GM19438 (cell line): ENCODE results near the gene RIC8B.

Source experiments
- ATAC-seq: cut with Tn5 transposase; IDR thresholded peaks from one replicate; pipeline ENCODE4 v1.9.1; 2021; ENCODE audit warnings: low read depth; ENCODE audit not compliant: unreplicated experiment

The RIC8B gene

DNA sequence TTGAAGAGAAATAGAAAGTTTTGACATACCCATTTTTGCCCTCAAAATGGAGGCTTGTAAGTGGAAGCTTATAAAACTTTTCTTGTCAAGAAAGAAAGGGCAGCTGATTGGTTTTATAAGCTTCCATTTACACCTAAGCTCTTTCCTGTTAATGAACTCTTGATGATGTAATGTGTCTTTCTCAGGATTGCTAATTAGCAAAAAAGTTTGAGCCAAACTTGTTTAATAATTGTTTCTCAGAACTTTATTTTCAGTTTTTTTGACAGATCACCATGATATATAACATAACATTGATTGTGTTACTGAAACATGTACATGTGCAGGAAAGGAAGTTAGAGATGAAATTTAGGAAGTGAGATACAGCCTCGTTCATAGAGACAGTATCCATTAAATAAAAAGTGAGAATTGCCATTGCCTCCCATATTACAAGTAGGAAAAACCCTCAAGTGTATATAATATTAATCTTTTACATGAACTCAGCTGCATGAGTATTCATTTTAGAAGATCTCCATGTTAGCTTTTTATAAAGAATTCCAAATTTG is 26.8 kb downstream of the RIC8B start:
- no peak for ATAC-seq

DNA sequence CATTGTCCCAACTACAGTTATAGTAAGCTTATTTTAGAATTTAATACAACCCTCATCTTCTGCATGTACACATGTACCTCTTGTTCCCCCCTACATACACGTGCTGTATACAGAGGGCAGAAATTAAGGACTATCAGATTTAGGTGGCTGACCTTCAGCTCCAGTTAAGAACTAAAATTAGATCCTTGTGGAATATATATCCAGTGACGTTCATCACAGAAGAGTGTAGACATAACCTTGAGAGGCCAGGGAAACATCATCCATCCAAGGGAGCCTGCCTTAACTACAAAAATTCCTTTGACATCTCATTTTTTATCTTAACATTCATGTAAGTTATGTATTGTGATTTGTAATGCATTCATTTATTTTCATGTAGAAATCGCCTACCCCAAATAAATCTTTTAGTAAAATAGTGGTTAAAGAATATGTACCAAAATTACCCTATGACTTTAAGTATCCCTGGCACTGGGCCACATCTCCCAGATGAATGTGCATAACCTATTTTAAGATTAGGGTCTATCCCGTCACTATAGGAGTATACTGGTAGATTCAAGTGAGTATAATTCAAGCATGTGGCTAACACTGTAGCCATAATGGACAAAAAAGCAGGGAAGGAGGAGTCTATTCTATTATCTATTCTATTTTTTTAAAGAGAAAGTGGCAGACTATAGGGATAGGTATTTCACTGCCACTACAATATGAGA is 27.5 kb downstream of the RIC8B start:
- ATAC-seq: no peak

DNA sequence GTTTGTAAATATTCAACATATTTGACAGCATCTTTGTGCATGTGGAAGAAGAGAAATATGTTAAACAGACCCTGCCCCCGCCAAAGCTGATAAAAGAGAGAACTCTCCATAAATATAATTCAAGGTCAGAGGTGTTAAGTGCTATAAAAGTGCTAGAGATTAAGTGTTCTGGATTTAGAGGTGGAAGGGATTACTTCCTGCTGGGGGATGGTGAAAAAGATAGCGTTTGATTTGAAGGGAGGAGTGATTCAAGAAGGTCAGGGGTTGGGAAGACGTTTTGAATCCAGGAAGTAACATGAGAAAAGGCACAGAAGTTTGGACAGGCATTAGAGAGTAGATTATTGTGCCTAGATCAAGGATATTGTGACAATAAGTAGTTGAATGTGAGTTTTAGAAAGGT is 30.2 kb downstream of the RIC8B start:
- no peak for ATAC-seq

DNA sequence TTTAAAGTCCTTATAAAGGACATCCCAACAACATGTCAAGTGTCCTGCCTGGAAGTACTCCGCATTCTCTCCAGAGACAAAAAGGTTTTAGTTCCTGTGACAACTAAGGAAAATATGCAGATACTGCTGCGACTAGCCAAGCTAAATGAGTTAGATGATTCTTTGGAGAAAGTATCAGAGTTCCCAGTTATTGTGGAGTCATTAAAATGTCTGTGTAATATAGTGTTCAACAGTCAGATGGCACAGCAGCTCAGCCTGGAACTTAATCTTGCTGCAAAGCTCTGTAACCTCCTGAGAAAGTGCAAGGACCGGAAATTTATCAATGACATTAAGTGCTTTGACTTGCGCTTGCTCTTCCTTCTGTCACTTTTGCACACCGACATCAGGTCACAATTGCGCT is 40.2 kb downstream of the RIC8B start:
- no peak for ATAC-seq

DNA sequence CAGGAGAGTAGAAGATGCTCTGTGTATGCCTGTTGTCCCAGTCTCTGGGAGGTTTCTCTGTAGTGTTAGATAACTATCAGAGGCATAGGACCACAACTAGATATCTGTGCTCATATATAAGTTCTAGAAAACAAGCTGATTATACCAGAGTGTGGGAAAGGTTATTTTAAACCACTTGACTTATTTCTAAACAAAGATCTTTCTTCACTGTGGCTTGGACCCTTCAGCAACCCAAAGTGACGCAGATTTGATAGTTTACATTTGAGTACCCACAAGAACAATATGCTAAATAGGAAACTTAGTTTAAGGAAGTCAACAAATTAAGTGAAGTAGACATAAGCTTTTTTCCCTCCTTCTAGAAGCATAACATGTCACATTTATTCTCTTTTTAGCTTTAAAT is 41.3 kb downstream of the RIC8B start:
- ATAC-seq: no peak

DNA sequence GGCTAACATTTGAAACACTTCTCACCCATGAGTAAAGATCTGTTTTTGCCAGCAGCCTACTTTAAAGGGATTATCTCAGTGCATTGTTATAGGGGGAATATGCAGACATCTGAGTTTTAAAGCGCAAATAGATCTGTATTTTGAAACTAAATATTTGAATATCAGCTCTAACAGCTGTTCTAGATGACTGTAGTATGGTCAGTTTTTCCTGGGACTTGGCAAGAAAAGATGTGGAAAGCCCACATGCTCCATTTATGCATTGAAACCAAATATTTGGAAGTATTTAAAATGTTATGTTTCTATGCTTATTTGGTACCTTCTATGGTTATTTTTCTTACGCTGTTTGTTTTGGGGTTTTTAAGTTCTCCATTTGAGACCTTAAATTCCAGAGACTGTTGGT is 41.7 kb downstream of the RIC8B start:
- ATAC-seq: no peak

DNA sequence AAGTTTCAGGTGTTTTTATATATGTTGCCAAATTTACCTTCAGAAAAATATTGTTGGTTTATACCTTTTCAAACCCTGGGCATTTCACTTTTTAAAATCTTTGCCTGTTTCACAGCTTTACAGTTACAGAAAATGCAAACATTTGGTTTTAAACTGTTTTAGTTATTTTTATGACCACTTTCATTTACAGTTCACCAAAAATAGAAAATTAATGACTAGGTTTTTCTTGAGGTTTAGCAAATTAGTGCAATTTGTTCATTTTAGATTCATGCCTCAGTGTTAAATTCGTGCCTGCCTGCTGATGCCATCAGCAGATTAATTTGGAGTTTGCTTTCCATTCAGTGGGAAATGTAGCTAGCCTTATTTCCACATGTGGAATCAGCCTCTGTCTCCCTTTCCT is 45.5 kb downstream of the RIC8B start:
- ATAC-seq: no peak

DNA sequence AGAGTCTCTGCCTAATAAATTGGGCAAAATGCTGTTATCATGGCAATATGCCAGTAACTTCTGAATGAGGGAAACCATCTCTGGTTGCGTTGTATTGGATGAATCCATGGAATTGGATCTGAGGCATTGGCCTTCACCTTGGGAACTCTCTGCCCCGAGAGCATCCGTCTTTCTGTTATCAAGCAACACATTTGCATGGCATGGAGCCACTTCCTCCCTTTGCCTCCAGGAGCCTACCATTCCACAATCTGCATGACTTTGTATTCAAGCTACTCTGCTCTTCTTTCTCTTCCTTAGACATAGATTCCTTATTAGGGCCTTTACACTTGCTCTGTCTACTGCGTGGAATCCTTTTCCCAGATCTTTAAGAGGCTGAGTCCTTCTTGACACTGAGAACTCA is 57.2 kb downstream of the RIC8B start:
- ATAC-seq: no peak

DNA sequence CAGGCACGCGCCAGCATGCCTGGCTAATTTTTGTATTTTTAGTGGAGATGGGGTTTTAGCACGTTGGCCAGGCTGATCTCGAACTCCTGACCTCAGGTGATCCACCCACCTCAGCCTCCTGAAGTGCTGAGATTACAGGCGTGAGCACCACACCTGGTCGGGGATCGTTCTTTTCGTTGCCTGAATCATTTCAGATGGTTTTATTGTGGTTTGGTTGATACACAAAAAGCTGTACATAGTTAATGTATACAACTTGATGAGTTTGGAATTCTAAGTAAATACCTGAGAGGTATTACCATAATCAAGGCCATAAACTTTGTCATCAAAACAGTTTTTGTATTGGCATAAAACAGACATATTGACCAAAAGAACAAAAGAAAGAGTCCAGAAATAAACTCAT is 63.3 kb downstream of the RIC8B start:
- ATAC-seq: no peak

DNA sequence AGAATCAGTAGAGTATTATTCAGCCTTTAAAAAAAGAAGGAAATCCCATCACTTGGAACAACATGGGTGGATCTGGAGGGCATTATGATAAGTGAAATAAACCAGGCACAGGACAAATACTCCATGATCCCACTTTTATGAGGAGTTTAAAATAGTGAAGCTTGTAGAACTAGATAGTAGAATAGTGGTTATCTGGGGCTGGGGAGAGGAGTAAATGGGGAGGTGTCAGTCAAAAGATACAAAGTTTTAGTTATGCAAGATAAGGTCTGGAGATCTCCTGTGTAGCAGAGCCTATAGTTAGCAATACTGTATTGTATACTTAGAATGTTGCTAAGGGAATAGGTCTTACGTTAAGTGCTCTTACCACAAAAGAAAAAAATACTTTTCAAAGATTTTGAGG is 64.9 kb downstream of the RIC8B start:
- no peak for ATAC-seq

DNA sequence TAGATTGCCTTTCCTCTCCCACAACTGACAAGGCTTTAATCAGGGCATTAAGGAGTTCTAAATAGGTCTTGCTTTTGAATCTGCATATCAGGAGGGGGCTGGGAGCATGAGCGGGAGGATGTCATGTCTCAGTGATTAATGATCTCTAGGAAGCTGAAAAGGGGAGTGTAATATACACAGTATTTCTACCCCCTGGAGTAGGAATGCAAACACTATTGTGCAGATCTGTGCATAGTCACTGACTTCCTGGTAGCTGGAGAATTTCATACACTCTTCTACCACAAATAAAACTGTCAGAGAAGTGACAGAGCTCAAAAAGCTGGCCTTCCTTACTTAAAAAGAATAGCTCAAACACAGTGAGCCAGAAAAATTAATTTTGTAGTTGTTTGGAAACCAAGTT is 65.8 kb downstream of the RIC8B start:
- ATAC-seq: no peak

DNA sequence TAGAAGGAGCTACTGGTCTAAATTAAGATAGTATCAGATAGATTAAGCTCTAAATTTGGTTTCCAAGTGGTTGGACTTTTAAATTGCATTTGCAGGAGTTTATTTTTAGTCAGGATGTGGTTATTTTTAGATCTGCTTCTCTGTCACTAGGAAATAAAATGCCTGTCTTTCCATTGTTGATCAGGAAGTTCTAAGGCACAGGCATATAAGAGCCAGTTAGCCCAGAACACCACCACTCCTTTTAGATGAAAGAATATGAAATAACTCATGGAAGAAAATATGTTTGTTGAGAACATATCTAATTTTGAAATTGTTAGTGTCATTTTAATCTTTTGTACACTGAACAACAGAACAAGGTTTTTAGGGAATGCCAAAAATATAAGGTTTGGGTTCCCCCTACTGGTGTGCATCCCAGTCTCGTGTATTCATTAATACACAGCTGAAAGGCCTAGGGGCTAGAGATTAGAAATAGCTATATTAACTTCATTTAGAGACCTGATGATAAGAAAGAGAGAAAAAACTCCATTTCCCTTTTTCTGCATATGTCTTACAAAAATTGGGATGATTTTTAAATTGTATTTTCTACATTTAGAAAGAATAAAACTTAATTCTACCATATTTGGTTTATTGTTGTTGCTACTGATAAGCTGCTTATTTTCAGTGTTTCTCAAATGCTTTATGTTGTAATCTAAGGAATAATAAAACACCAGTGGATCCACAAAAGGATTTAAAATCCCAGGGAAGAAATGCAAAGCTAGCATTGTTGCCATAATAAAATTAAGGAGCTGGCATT is 67.2 kb downstream of the RIC8B start:
- ATAC-seq: no peak

DNA sequence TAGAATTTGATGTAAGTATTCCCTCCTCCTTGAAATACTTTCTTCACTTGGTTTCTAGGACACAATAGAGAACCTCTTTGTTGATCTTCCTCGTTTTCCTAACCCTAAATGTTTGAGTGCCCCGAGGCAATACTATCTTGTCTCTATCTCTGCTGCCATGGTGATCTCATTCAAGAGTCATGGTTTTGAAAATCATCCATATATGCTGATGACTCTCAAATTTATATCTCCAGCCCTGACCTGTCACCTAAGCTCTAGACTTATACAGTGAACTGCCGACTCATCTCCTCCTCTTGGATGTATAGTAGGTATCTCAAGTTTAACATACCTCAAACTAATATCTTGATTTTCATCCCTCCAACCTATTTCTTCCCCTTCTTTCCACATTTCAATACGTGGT is 71.4 kb downstream of the RIC8B start:
- ATAC-seq: no peak

DNA sequence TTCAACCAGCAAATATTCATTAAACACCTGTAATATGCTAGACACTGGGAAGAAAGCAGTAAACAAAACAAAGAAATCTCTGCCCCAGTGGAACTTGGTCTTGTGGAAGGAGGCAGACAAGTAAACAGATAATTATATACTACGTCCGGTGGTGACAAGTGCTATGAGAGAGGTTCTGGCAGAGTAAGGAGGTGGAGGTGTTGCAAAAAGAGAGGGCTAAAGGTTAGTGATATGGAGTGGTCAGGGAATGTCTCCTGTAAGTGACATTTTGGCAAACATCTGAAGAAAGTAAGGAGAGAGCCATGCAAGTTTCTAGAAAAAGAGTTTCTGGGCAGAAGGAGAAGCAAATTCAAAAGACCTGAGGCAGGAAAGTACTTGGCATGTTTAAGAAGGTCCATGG is 73.4 kb downstream of the RIC8B start:
- ATAC-seq: no peak

DNA sequence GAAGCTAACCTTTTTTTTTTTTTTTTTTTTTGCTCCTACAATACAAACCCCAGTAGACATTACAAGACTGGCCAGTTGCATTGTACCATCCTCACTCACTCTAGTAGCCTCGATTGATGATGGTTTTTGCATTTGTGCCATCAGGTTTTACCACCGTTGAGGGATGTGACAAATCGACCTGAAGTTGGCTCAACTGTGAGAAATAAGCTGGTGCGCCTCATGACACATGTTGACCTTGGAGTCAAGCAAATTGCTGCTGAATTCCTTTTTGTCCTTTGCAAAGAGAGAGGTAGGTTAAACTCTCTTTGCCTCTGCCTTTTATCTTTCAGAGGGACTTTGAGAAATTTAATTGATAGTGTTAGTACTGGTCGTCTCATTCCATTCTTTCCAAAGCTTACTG is 76.8 kb downstream of the RIC8B start:
- no peak for ATAC-seq

DNA sequence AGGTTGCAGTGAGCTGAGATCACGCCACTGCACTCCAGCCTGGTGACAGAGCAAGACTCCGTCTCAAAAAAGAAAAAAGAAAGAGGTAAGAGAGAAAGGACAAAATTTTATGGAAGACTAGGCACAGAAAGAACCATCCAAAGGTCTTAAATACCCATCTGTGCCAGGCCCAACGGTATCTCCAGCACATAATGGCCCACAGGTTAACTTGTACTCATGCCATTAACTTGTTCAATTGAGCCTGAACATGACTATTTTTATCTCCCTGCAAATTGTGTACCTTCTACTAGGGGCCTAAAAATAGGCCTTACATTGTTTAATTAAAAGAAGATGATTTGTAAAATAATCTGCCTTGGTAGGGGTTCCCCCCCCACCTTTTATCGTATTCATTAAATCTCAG is 80.2 kb downstream of the RIC8B start:
- ATAC-seq: no peak

DNA sequence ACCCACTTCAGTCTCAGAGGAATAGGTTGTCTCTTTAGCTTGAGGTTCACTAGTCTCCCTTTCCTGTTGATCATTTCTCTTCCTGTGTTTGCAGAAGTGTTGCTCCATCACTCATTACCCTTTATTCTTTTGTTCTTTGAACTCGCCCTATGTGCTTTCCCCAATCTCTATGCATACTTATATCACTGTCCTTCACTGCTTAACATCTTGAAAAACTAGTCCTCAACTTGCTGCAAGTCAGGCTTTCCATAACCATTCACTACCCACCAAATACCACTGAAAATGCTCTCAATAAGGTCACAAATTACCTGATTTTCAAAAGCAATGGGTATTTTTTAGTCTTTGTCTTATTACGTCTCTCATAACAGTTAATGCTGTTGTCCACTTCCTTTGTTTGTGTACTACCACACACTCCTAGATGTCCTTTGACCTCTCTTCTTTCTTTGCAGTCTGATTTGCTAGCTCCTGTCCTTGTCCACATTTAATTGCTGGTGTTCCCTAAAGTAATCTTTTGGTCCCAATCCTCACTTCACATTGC is 80.8 kb downstream of the RIC8B start:
- ATAC-seq: no peak

DNA sequence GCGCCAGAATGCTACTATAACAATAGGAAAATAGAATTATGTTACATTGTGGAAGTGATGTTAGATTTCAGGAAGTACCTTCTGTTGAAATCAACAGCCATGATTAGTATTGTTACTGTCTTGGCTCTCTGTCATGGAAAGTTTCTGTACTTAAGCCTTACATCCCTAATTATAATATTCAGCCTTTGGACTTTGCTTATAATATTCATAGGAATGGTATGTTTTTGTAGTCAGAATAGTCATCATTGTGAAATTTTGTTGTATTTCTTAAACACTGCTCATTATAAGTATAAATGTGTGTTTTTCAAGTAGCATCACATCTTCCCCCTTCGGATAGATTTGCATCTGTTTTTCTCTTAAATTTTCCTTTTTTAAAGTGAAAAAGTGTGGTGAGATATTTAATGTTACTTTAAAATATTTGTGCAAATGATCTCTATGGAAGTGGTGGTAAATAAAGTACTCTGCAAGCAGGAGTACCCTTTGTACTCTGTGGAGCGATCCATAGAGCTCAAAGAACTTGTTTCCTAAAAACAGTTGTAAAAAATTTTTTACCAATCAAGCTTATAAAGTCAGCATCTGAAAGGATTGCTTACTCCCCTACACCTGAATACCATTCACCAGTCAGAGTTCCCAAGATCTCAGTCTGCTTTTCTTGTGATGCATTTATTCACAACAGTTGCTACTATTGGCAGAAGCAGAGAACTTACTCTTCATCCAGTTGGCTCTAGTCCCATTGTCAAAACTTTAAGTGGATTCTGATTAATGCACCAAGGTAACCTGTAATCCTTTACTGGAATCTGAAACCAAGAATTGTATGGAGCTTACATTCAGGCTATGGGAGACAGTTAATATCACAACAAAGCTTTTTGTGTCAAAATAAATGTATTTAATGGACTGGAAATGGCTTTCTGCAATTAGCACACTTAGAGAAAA is 87.8 kb downstream of the RIC8B start:
- ATAC-seq: no peak

DNA sequence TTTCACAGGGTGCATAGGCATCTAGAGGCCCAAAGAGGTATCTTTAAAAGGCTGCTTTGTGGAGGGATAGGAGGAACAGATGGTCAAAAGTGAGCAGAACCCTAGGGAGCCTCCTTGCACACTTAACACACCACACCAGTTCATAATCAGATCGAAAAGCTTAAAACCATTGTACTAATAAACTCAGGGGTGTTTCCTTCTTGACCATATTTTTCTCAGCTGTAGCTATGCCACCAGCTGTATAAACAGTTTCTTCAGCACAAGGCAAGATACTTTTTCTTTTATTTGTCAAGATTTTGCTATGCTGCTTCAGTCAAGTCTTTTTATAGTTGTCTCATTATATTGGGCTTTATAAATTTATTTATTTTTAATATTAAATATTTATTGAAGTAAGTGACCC is 88.7 kb downstream of the RIC8B start:
- ATAC-seq: no peak

DNA sequence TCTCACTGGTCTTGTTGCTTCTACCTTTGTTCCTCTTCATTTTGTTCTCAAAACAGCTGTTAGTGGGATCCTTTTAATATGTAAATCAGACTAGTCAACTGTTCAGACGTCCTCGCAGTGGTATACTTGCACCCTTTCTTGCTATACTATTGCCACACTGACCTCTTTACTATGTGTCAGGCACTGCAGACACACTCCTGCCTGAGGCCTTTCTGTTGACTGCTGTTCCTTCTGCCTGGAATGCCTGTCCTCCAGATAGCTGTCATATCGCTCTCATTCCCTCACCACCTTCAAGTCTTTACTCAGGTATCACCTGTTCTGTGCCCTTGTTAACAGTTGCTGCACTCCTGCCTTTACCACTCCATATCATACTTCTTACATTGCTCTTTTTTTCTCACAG is 91.2 kb downstream of the RIC8B start:
- ATAC-seq: no peak
